Suppressor macrophage treated with lipopolysaccharide for 1 hour (primary cell): ENCODE data around the gene STON1.
"Not testable (repeated sequence)": the region's sequence is repeated elsewhere in the genome, so short reads cannot be mapped to it uniquely, and the experiment has no call there.

Source experiments
- DNase-seq, 3 donors: peaks; one replicate each; pipeline ENCODE4 v3.0.0-alpha.2; 2020 to 2022

The STON1 gene, protein sequence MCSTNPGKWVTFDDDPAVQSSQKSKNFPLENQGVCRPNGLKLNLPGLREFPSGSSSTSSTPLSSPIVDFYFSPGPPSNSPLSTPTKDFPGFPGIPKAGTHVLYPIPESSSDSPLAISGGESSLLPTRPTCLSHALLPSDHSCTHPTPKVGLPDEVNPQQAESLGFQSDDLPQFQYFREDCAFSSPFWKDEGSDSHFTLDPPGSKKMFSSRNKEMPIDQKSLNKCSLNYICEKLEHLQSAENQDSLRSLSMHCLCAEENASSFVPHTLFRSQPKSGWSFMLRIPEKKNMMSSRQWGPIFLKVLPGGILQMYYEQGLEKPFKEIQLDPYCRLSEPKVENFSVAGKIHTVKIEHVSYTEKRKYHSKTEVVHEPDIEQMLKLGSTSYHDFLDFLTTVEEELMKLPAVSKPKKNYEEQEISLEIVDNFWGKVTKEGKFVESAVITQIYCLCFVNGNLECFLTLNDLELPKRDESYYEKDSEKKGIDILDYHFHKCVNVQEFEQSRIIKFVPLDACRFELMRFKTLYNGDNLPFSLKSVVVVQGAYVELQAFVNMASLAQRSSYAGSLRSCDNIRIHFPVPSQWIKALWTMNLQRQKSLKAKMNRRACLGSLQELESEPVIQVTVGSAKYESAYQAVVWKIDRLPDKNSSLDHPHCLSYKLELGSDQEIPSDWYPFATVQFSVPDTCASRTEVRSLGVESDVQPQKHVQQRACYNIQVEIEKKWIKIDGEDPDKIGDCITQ

GRCh38 chr2:48530033-48530811 is at the start of gene STON1:
Gene STON1, plus strand, starts transcription at chr2:48530154. Its CDS starts 50,480 bp downstream, at chr2:48580634.
- peak in 2 of 3 donors; percentile 13 to 43 for DNase-seq

DNA sequence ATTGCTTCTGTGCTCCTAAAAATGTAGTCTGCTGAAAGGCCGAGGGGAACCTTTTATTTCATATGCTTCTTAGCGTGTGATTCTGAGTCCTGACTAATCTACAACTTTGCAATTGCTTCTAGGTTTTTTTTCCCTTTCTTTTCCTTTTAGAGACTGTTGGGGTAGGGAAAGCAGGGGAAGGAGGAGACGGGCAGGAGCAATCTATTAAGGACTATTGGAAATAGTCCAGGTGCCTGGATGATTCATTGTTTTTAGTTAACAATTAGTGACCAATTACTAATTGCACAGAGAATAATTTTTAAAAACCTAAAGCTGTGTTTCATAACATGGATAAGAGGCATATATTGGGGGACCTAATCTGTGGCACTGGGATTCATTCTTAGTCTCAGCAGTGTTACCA is 49.4 kb upstream of the STON1 start:
- DNase-seq = no peak

DNA sequence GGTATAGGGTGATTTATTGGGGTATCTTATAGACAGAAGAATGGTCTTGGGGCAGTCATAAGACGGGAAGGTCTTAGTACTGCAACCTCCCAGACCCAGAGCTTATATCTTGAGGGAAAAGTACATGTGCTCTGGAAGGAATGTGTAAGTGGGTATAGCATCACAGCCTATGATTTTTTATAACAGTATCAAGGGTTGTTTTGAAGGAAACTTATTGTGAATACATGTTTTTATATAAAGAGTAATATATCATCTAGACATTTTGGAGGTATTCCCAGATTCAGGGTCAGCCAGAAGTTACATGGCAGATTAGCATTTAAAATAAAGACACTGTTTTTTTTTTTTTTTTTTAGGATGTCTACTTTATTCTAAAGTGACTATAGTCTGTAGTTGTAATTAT is 47.6 kb upstream of the STON1 start:
- no peak for DNase-seq

GRCh38 chr2:48482769-48483168 is 47.2 kb upstream of the STON1 start:
- no peak for DNase-seq

DNA sequence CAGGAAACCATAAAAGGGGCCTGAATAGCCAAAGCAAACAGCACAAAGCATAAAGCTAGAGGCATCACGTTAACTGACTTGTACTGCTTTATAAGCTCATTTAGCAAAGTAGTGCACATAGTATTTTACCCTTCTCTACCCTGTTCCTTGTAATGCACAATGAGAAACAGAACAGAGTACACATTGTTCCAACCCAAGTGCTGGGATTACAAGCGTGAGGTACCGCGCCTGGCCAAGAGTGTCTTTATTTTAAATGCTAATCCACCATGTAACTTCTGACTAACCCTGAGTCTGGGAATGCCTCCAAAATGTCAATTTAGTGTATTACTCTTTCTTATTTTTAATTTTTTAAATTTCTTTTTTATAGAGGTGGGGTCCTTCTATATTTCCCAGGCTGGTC is 46.4 kb upstream of the STON1 start:
- DNase-seq = no peak

- no peak for DNase-seq
Observed at GRCh38 chr2:48483916-48484315, 46.0 kb upstream of the STON1 start.

GRCh38 chr2:48488545-48488944 is 41.4 kb upstream of the STON1 start:
- no peak for DNase-seq

GRCh38 chr2:48496849-48497248 is 33.1 kb upstream of the STON1 start:
- peak in 1 of 3 donors; percentile 4 for DNase-seq

- DNase-seq = no peak
Observed at GRCh38 chr2:48504647-48505327, 25.2 kb upstream of the STON1 start.

- no peak for DNase-seq
Observed at GRCh38 chr2:48507111-48507510, 22.8 kb upstream of the STON1 start.

- DNase-seq = peak; percentile 62 to 68 (median 64)
Observed at GRCh38 chr2:48508461-48509124, 21.4 kb upstream of the STON1 start.

DNA sequence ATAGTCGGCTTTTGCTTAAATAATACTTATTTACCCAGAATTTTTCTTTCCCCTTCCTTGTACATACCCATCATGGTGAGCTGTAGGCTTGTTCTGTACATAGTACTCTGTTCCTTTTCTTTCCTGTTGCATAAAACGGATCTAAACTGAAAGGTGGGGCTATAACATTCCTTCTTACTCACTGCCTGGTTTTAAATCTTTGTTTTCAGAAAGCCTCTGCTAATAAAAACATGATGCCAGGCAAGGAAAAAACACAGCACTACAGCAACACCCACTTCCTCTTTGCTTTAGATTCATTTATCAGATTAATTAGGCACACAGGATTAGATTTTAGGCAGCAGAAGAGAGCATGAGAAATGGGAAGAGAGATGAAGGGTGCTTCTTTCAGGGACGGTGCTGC is 19.6 kb upstream of the STON1 start:
- DNase-seq = no peak

DNA sequence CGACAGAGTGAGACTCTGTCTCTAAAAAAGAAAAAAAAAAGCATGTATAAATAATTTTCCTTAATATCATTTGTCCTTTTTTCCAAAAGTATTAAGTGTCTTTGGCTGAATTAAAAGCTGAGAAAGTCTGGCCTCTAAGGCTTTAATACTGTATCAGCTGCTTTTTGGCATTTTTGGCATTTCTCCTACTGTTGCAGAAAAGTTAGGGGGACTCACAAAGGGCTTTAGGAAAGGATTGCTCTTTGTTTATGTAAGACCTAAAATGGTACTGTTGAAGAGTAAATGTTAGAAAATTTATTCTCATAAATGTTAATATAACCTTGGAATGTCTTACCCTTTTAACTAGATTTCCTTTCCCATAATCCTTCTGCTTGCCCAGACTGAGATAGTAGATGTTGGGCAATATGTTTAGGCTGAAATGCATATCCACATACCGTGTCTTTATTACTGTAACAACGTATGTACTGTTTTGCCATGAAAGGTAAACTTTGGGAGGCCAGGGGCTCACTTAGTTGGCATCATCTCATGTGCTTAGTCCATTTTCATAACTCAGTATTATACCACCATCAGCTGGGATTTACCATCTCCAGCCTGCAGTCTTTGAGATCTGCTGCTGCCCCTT is 18.0 kb upstream of the STON1 start:
- no peak for DNase-seq

GRCh38 chr2:48512571-48512970 is 17.4 kb upstream of the STON1 start:
- no peak for DNase-seq

DNA sequence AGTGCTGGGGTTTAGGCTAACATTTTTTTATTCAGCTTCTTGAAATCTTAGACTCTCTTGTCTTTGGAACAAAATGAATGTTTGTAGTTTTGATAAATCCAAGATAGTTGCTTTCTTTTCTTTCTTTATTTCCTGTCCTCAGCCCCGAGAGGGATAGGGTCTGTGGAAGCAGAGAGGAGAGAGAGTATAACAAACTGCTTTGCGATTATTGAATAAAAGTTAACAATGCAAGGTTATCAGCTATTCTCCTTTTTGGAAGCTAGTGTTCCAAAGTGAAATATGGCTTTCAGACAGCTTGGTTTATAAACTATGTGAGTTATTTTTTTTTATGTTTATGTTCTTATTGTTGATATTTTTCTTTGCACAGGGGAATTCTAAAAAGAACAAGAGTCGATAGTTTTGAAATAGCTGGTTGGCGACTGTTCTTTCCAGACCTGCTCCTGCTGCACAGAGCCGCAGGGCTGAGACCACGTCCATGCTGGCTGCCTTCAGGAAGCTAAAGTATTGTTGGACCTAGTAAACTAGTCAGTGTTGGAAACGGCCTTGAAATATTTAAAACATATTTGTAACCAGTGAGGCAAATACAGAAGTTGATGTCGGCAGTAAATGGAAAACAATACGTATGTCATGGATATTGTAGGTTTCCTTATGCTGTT is 15.5 kb upstream of the STON1 start:
- no peak for DNase-seq

DNA sequence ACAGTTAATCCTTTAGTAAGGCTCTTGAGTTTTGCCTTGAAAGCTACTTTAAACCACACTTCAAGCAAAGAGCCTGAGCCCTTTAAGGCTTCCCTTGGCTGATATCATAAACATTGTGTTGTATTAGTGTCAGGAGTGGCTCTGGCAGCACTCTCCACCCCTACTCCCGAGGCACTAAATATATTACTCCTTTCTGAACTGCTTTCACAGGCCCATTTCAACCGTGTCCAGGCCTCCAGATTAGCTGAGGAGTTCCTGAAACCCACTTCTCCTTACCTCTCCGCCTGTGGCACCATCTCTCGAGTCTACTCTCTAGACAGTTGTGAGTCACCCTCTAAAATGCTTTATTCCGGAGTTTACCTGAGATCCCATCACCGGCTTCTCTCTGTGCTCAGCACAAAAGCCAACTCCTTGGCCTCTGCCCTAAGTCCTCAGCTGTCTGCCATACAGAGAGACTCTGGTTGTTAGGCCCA is 14.4 kb upstream of the STON1 start:
- no peak for DNase-seq

GRCh38 chr2:48519593-48519992 is 10.4 kb upstream of the STON1 start:
- DNase-seq = no peak

DNA sequence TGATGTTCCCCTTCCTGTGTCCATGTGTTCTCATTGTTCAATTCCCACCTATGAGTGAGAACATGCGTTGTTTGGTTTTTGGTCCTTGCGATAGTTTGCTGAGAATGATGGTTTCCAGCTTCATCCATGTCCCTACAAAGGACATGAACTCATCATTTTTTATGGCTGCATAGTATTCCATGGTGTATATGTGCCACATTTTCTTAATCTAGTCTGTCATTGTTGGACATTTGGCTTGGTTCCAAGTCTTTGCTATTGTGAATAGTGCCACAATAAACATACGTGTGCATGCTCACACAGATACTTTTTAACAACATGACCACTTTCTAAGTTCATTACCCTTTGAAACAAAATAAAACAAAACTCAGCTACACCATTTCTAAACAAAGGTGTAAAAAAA is 5.2 kb upstream of the STON1 start:
- not testable (repeated sequence) for DNase-seq

DNA sequence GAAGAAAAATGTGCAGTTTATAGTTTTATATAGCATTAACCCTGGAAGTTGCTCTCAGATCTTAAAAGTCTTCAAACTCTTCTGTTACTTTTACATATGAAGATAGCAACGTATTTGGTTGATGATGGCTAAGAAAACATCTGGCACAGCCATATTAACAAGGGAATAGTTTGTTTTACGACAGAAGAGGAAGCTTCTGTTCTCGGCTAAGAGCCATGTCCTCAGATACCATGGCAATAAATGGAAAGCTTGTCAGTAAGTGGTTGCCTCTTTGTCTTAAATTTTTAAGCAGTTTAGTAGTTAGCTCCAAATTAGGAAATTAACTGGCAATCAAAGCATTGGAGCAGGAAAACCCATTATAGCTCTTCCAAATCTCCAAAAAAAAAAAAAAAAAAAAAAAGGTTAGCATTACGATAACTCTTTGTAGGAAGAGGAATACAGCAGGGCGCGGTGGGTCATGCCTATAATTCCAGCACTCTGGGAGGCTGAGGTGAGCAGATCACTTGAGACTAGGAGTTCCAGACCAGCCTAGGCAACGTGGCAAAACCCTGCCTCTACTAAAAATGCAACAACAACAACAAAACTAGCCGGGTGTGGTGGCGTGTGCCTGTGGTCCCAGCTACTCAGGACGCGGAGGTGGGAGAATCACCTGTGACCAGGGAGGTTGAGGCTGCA is 4.5 kb upstream of the STON1 start:
- DNase-seq = no peak

GRCh38 chr2:48527226-48527885 is 2.6 kb upstream of the STON1 start:
- DNase-seq = no peak
